Osteocyte (in vitro differentiated cells): ENCODE results near the gene PKDREJ. TPM values are rescaled to one million over a fixed set of nuclear protein-coding genes. Genes with fewer than 3 reads are reported as not detected.

Experiments
- DNase-seq: peaks from one replicate; pipeline ENCODE4 v3.0.0; 2021; ENCODE audit warnings: mixed read lengths; ENCODE audit not compliant: unreplicated experiment; ENCODE audit errors: extremely low spot score
- H3K27ac Mint-ChIP-seq: one replicate; pipeline ENCODE4 v1.8.0; 2021; ENCODE audit warnings: mild to moderate bottlenecking, mixed read lengths; ENCODE audit not compliant: unreplicated experiment
- H3K27me3 Mint-ChIP-seq: one replicate; pipeline ENCODE4 v1.8.0; 2021; ENCODE audit warnings: mixed read lengths; ENCODE audit not compliant: unreplicated experiment
- H3K36me3 Mint-ChIP-seq: one replicate; pipeline ENCODE4 v1.8.0; 2021; ENCODE audit warnings: mixed read lengths; ENCODE audit not compliant: unreplicated experiment
- H3K4me1 Mint-ChIP-seq: one replicate; pipeline ENCODE4 v1.8.0; 2021; ENCODE audit warnings: mixed read lengths; ENCODE audit not compliant: unreplicated experiment
- H3K4me3 Mint-ChIP-seq: one replicate; pipeline ENCODE4 v1.8.0; 2021; ENCODE audit warnings: mild to moderate bottlenecking, moderate library complexity, mixed read lengths; ENCODE audit not compliant: unreplicated experiment
- H3K9me3 Mint-ChIP-seq: one replicate; pipeline ENCODE4 v1.8.0; 2021; ENCODE audit warnings: mixed read lengths; ENCODE audit not compliant: unreplicated experiment
- CTCF ChIP-seq: fragments of 200-600 bp; sonication (generic); IDR thresholded peaks from 2 replicates; pipeline ENCODE4 v1.5.0; 2021; ENCODE audit warnings: antibody characterized with exemption, mild to moderate bottlenecking, moderate library complexity
- total RNA-seq: library from RNA; stranded (reverse); gene quantifications from 2 replicates; pipeline ENCODE4 v1.2.1, GENCODE V29; 2021

The PKDREJ gene
- total RNA-seq, 1 donor from 2014 or later, result not detected

DNA sequence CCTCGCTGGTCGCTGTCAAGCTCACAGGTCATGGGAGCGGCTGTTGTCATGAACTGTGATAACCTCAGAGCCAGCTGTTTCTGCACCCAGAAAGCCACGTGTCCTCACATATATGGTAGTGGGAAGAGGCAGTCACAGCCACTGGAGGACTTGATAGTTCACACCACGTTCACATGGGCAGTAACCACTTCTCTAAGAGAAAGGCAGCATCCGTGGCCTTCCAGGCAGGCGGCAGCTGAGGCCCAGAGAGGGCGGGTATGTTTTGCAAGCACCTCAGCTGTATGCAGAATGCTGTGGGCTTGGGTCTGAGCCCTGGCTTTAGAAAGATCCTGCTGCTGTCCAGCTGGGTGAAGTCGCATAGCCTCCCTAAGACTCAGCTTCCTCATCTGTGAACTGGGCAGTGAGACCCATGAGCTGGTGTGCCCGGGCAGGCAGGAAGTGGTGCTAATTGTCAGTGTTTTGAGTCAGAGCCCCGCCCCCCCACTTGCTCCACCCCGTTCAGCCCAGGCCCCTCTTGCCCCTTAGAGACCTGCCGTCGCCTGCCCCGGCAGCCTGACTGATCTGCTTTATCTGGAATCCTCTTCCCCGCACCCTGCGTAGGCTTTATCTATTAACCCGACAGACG is 18.0 kb upstream of the PKDREJ start:
- TF ChIP-seq CTCF, result no peak
- Mint-ChIP-seq H3K4me3 (no peak overlapping the region), H3K9me3 (no peaks in the 10 kb centered on the region), H3K27me3 (no peaks in the 10 kb centered on the region), H3K27ac (no peak overlapping the region), H3K36me3 (peaks cover 34% of the 10 kb centered on the region), H3K4me1 (no peaks in the 10 kb centered on the region)
- DNase-seq, result no peak

DNA sequence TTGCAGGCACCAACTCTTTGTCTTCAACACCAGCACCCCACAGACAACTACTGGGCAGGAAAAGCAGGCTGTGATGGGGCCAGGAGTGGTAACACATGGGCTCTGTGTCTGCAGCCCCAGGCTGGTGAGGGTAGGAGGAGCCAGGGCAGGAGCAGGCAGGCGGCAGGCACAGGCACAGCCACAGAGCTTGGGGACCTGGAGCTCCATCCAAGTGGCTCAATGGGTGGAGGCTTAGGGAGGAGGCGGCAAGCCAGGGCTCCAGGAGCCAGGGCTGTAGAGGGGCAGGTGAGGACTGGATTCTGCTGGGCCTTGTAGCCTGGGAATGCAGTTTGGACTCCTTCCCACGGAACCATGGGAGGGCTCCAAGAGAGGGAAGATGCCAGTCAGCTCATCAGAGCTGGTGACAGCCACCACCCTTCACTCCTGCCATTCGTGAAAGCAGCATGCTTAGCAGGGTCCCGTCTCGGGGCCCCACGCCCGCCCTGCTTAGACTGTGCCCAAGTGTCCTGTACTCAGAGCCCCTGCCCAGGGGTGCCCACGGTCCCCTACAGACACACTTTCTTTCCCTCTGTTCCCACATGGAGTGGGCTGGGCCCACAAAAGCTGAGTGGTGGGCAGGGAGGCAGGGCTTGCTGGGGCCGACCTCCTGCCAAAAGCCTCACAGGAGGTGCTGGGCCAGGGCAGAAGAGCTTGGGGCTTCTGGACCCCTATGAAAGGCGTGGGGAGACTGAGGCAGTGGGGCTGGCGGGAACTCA is 17.1 kb upstream of the PKDREJ start:
- Mint-ChIP-seq H3K4me3 (no peak overlapping the region), H3K4me1 (no peaks in the 10 kb centered on the region), H3K27me3 (no peaks in the 10 kb centered on the region), H3K36me3 (peaks cover 37% of the 10 kb centered on the region), H3K27ac (no peak overlapping the region), H3K9me3 (peaks cover 4% of the 10 kb centered on the region)
- no peak for DNase-seq
- no peak for TF ChIP-seq CTCF

- no peak for DNase-seq
- Mint-ChIP-seq H3K27me3 (no peaks in the 10 kb centered on the region), H3K36me3 (peaks cover 32% of the 10 kb centered on the region), H3K4me1 (no peaks in the 10 kb centered on the region), H3K4me3 (no peak overlapping the region), H3K9me3 (peaks cover 4% of the 10 kb centered on the region), H3K27ac (no peak overlapping the region)
- TF ChIP-seq CTCF, result no peak
These were observed 15.8 kb upstream of the PKDREJ start for GRCh38 chr22:46278656-46279645.

GRCh38 chr22:46276563-46276962 is 13.4 kb upstream of the PKDREJ start:
- no peaks in the 10 kb centered on the region for H3K4me1 Mint-ChIP-seq
- no peak for DNase-seq
- peaks cover 29% of the 10 kb centered on the region for H3K36me3 Mint-ChIP-seq
- no peak for TF ChIP-seq CTCF
- no peak overlapping the region for H3K27ac Mint-ChIP-seq
- H3K4me3 Mint-ChIP-seq, result no peak overlapping the region
- no peaks in the 10 kb centered on the region for H3K27me3 Mint-ChIP-seq
- H3K9me3 Mint-ChIP-seq, result peaks cover 4% of the 10 kb centered on the region
